Omental fat pad (tissue), 4 donors: ENCODE results near the gene FBXL7. TPM values are rescaled to one million over a fixed set of nuclear protein-coding genes. Genes with fewer than 3 reads are reported as not detected.

Experiments
- ATAC-seq: fragments of 150-250 bp; one replicate; pipeline ENCODE4 v1.9.1; 2016; ENCODE audit warnings: mild to moderate bottlenecking, moderate library complexity; ENCODE audit not compliant: low FRiP score
- DNase-seq: peaks from one replicate; pipeline ENCODE4 v3.0.0-alpha.2; 2019; ENCODE audit warnings: low spot score
- total RNA-seq, 4 donors: library from RNA; depleted of rRNA; stranded (reverse); fragments of >200 nt; gene quantifications; one replicate each; pipeline ENCODE4 v1.1.0, GENCODE V29; 2016
- TF ChIP-seq, protein P1 (sequence below), 3 donors: fragments of 450-650 bp; IDR thresholded peaks; one replicate each; pipeline ENCODE4 v1.5.1; 2016 to 2017; ENCODE audit warnings: antibody characterized with exemption in 3 of 3, mild to moderate bottlenecking in 3 of 3, moderate library complexity in 2 of 3

FBXL7 gene
- total RNA-seq, 4 donors from 2014 or later, result 9.1 to 47.1 (median 17.1) TPM

- DNase-seq (no peak), ATAC-seq (no peak)
- TF ChIP-seq, protein P1, sequence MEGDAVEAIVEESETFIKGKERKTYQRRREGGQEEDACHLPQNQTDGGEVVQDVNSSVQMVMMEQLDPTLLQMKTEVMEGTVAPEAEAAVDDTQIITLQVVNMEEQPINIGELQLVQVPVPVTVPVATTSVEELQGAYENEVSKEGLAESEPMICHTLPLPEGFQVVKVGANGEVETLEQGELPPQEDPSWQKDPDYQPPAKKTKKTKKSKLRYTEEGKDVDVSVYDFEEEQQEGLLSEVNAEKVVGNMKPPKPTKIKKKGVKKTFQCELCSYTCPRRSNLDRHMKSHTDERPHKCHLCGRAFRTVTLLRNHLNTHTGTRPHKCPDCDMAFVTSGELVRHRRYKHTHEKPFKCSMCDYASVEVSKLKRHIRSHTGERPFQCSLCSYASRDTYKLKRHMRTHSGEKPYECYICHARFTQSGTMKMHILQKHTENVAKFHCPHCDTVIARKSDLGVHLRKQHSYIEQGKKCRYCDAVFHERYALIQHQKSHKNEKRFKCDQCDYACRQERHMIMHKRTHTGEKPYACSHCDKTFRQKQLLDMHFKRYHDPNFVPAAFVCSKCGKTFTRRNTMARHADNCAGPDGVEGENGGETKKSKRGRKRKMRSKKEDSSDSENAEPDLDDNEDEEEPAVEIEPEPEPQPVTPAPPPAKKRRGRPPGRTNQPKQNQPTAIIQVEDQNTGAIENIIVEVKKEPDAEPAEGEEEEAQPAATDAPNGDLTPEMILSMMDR (IDR thresholded peaks at IDR 0.05), result no peak
Measured at GRCh38 chr5:15529821-15530220, 29.8 kb downstream of the FBXL7 start.

DNA sequence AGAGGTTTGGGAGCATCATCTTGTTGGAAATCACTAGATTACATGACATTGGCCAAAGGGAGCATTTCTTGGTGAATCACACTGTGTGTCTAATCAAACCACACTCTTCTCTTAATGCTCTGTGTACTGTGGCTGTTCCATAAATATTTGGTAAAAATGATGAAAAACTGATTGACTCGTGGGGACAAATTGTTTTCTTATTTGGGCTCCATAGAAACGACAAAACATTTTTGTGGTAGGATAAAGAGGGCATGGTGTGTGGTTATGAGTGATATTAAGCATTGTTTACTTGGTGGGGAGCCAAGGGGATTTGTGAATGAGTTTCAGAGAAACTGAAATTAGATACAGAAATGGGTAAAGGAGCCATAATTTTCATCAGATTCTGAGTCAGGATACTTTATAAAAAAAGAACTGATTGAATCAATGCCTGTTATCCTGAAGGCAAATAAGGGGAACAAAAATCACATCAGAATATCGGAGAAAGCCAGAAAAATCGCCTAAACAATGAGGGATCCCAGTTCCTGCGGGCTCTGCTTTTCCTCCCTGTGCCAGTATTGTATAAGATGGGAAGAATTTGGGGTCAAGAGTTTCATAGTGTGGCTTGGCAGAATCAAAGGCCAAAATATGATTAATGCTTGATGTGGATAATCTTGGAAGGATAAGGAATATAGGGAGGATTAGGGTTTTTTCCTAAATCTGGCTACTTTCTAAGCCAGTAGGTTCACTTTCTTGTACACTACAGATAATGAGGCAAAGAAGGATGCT lies 33.3 kb downstream of the FBXL7 start:
- TF ChIP-seq, protein P1 (IDR thresholded peaks at IDR 0.05), result no peak
- ATAC-seq (no peak), DNase-seq (no peak)

DNA sequence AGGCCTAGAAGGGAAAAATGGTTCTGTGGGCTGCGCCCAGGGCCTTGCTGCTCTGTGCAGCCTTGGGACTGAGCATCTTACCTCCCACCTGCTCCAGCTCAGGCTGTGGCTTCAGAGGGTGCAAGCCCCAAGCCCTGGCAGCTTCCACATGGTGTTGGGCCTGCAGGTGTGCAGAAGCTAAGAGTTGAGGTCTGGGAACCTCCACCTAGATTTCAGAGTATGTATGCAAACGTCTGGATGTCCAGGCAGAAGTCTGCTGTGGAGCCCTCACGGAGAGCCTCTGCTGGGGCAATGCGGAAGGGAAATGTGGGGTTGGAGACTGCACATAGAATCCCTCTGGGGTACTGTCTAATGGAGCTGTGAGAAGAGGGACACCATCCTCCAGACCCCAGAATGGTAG lies 36.0 kb downstream of the FBXL7 start:
- DNase-seq (no peak), ATAC-seq (no peak)
- TF ChIP-seq, protein P1 (IDR thresholded peaks at IDR 0.05), result no peak

GRCh38 chr5:15538516-15538915 lies 38.5 kb downstream of the FBXL7 start:
- no peak for ATAC-seq
- no peak for DNase-seq
- TF ChIP-seq, protein P1 (IDR thresholded peaks at IDR 0.05), result no peak

DNA sequence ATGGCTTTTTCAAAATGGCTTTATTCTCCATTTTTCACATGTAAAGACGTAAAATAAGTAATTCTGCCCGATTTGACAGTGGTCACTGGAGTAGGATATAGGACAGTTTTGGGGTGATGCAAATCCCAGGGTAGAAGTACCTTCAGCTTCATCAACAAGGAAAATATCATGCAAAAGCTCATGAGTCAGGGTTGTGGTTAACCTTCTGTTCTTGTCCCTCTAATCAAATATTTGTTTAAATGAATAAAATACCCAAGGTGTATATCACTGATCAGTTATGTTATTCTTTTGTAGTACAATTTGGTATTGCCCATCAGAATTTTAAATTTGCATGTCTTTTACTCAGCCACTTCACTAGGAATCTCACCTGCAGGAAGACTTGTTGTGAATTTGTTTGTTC lies 40.0 kb downstream of the FBXL7 start:
- no peak for ATAC-seq
- no peak for DNase-seq
- TF ChIP-seq, protein P1 (IDR thresholded peaks at IDR 0.05), result no peak

DNA sequence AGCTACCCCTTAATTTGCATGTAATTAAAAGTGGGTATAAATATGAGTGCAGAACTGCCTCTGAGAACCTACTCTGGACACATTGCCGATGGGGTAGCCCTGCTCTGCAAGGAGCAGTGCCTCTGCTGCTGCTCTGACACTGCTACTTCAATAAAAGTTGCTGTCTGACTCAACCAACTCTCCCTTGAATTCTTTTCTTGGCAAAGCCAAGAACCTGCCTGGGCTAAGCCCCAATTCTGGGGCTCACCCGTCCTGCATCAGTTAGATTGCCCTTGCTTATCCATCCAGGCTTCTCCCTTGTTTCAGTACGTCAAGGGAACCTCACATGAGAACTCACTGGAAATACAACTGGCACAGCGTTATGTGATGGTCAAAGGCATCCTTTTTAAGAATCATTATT lies 44.1 kb downstream of the FBXL7 start:
- DNase-seq (no peak), ATAC-seq (no peak)
- TF ChIP-seq, protein P1 (IDR thresholded peaks at IDR 0.05), result no peak

DNA sequence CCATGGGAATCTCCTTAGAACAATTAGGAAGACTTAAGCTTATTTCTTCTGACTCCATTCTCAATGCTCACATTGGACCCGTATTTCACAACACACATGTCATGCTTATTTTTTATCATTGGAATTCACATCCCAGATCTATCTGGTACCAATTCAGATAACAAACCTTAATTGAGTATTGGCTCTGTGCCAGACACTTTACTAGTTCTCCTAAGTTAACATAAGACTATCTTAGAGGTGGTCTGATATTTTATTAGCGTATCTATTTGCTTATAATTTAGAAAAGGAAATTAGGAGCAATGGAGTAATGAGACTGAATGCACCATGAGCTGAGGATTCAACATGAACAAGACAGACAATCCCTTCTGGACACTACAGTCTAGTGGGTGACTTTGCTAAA lies 45.1 kb downstream of the FBXL7 start:
- DNase-seq (no peak), ATAC-seq (no peak)
- TF ChIP-seq, protein P1 (IDR thresholded peaks at IDR 0.05), result no peak
